ENCODE results near the gene CREBBP. TPM values are rescaled to one million over a fixed set of nuclear protein-coding genes. Genes with fewer than 3 reads are reported as not detected.

Gene CREBBP
- total and polyA plus RNA-seq, 9 of the 15 experiments (the other 6 are each of a cell fraction or from before 2014, with no cell fraction given), result 0.70 to 24.8 (median 5.6) TPM

DNA sequence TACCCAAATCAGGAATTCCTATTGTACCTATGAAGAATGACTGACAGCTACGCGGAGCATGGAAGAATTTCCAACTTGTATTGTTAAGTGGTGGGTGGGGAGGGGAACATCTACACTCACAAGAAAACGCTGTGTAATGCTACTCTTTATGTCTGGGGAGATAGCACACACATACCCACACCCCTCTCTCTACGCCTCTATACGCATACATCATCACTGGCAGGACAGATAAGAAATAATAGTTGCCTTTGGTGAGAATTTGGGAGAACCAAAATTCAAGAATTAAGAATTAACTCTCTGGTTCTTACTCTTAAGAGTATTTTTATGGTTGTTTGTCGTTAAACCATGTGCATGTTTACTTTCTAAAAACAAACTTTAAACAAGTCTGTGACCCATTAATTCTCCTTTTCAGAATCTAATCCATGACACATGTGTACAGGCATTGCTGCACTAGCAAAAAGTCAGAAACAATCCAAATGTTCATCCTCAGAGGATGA is 33.9 kb downstream of the CREBBP start (continued):
- peak; percentile 79 for TF ChIP-seq STAT5A (IDR thresholded peaks at IDR 0.05; ENCODE audit: borderline replicate concordance, low read length)
- TF ChIP-seq SMARCC2 (IDR thresholded peaks at IDR 0.05; ENCODE audit: low read depth), result peak; percentile 93
- TF ChIP-seq TFE3 (CRISPR knock-in tag; IDR thresholded peaks at IDR 0.05), result no peak
- TF ChIP-seq ZNF354B (CRISPR knock-in tag; IDR thresholded peaks at IDR 0.05), result 0 out of 2 replicates have a peak, but pooled peaks have one; percentile 9
- peak; percentile 74 for TF ChIP-seq HDAC3 (IDR thresholded peaks at IDR 0.05; ENCODE audit: borderline replicate concordance, partially characterized antibody)
- TF ChIP-seq ZHX1 (conservative IDR thresholded peaks at IDR 0.05; ENCODE audit: low read length), result no peak
- peak; percentile 77; the same call in 1 of the 2 replicates for TF ChIP-seq NCOA1 (IDR thresholded peaks at IDR 0.05; ENCODE audit: low read depth)
- no peak for TF ChIP-seq RFX7 (CRISPR knock-in tag; IDR thresholded peaks at IDR 0.05)
- no peak for TF ChIP-seq NR4A1 (CRISPR knock-in tag; IDR thresholded peaks at IDR 0.05)
- TF ChIP-seq NR4A1 (tag; IDR thresholded peaks at IDR 0.05), result no peak
- no peak for TF ChIP-seq EWSR1 (IDR thresholded peaks at IDR 0.05; ENCODE audit: borderline replicate concordance, low read depth, partially characterized antibody)
- peak; percentile 89 for TF ChIP-seq CREM (IDR thresholded peaks at IDR 0.05; ENCODE audit: low read depth)
- TF ChIP-seq, protein P1, sequence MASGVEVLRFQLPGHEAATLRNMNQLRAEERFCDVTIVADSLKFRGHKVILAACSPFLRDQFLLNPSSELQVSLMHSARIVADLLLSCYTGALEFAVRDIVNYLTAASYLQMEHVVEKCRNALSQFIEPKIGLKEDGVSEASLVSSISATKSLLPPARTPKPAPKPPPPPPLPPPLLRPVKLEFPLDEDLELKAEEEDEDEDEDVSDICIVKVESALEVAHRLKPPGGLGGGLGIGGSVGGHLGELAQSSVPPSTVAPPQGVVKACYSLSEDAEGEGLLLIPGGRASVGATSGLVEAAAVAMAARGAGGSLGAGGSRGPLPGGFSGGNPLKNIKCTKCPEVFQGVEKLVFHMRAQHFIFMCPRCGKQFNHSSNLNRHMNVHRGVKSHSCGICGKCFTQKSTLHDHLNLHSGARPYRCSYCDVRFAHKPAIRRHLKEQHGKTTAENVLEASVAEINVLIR (CRISPR knock-in tag; IDR thresholded peaks at IDR 0.05), result 0 out of 2 replicates have a peak, but pooled peaks have one; percentile 43
- peak; percentile 97 for TF ChIP-seq PKNOX1 (IDR thresholded peaks at IDR 0.05)
- TF ChIP-seq ADNP (tag; IDR thresholded peaks at IDR 0.05), result peak; percentile 94
- 0 out of 2 replicates have a peak, but pooled peaks have one; percentile 21 for TF ChIP-seq JUN (IDR thresholded peaks at IDR 0.05; ENCODE audit: borderline replicate concordance, low read depth, low read length)
- no peak for TF ChIP-seq JUN (CRISPR knock-in tag; IDR thresholded peaks at IDR 0.05; ENCODE audit: borderline replicate concordance)
- TF ChIP-seq ARID1B (IDR thresholded peaks at IDR 0.05), result peak; percentile 97
- TF ChIP-seq, protein P2, sequence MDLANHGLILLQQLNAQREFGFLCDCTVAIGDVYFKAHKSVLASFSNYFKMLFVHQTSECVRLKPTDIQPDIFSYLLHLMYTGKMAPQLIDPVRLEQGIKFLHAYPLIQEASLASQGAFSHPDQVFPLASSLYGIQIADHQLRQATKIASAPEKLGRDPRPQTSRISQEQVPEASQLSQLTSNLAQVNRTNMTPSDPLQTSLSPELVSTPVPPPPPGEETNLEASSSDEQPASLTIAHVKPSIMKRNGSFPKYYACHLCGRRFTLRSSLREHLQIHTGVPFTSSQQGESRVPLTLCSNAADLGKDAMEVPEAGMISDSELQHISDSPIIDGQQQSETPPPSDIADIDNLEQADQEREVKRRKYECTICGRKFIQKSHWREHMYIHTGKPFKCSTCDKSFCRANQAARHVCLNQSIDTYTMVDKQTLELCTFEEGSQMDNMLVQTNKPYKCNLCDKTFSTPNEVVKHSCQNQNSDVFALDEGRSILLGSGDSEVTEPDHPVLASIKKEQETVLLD (IDR thresholded peaks at IDR 0.05), result peak; percentile 68; the same call in 1 of the 2 replicates

All from K562 (cell line).